Measurements from ENCODE around the gene ATP11B. TPM values are rescaled to one million over a fixed set of nuclear protein-coding genes. Genes with fewer than 3 reads are reported as not detected.

The ATP11B gene
- total and polyA plus RNA-seq, 9 of the 15 experiments (the other 6 are each of a cell fraction or from before 2014, with no cell fraction given): 11.9 to 68.7 (median 41.8) TPM

- DNase-seq (ENCODE audit: extremely low read depth in 1 of 4, low spot score in 3 of 4): no peak
- H3K4me3 ChIP-seq: no peak overlapping the region
- no peaks in the 10 kb centered on the region for H3K9me3 ChIP-seq (replicated peaks; ENCODE audit: control insufficient read depth, insufficient read depth, low read depth, low read length)
- TF ChIP-seq ATF3 (IDR thresholded peaks at IDR 0.05) (peak; percentile 77), ATF3 (CRISPR knock-in tag; conservative IDR thresholded peaks at IDR 0.05) (no peak), HDAC1 (IDR thresholded peaks at IDR 0.05) (0 out of 4 replicates have a peak, but pooled peaks of 1 of the 2 experiments have one; percentile 23), TBL1XR1 (IDR thresholded peaks at IDR 0.05; ENCODE audit: low read length in 2 of 2) (no peak), ZNF316 (IDR thresholded peaks at IDR 0.05) (peak; percentile 31), MEIS2 (IDR thresholded peaks at IDR 0.05; ENCODE audit: partially characterized antibody) (peak; percentile 11)
- no peaks in the 10 kb centered on the region for H3K9me1 ChIP-seq (ENCODE audit: control insufficient read depth, insufficient read depth, low read length)
- H3K4me2 ChIP-seq (ENCODE audit: insufficient read depth, low read length): no peak overlapping the region
- no peak overlapping the region; the same call in 2 of the 3 replicates for H3K27ac ChIP-seq (ENCODE audit: extremely low read depth, low read depth, low read length)
- CTCF ChIA-PET (ENCODE audit: low intra/inter-chr PET ratio): no interaction called here
- 23% methylated on average over 5 of the region's 5 CpGs for WGBS (ENCODE audit: insufficient coverage, low coverage, missing lambda C conversion rate)
- POLR2A ChIA-PET: interaction anchor here (0.9 to 2.4 kb wide), 2 partner anchors 8 to 60 kb away, joined by 3 to 14 read pairs; no protein-coding TSS in a partner anchor
- H3K4me1 ChIP-seq (replicated peaks in 1 of 2; ENCODE audit: control insufficient read depth in 2 of 2, insufficient read depth in 2 of 2, low read length in 2 of 2): peaks cover 4 to 16% of the 10 kb centered on the region in 2 experiments
- H3K36me3 ChIP-seq (ENCODE audit: control insufficient read depth, insufficient read depth, low read length): peaks cover 42% of the 10 kb centered on the region
- H3K9ac ChIP-seq (ENCODE audit: insufficient read depth in 1 of 2, low read depth in 2 of 2, low read length in 2 of 2): peak overlapping the region in 1 of 2 experiments; percentile 65; a peak in 1 of 4 replicates
- FAIRE-seq: no peak
- in situ Hi-C loops (cut with MboI) (no loop called here), intact Hi-C loops (cut with micrococcal nuclease) (loop anchor here (5.0 to 10.0 kb wide), 2 partner anchors 266 to 473 kb away; no protein-coding TSS in a partner anchor)
- ATAC-seq: peak; percentile 45
- H4K20me1 ChIP-seq (replicated peaks; ENCODE audit: control insufficient read depth, insufficient read depth, low read length): no peaks in the 10 kb centered on the region
- H3K79me2 ChIP-seq (ENCODE audit: control insufficient read depth, insufficient read depth, low read length): no peaks in the 10 kb centered on the region
- no peaks in the 10 kb centered on the region for H3K27me3 ChIP-seq (ENCODE audit: control insufficient read depth in 2 of 2, insufficient read depth in 2 of 2, low read length in 2 of 2)
- no peak overlapping the region for H2AFZ ChIP-seq (ENCODE audit: low read depth, low read length)
- no TSS peak for BruUV-seq (replicated peaks)
Measured at GRCh38 chr3:182911782-182912111, 118.4 kb downstream of the ATP11B start.
